Smooth muscle cell (in vitro differentiated cells): ENCODE results near the gene ZC3H7B. TPM values are rescaled to one million over a fixed set of nuclear protein-coding genes. Genes with fewer than 3 reads are reported as not detected.

Experiments
- DNase-seq: peaks from one replicate; lab custom pipeline; 2025; ENCODE audit not compliant: unreplicated experiment; lab: John Stamatoyannopoulos, UW
- H2AFZ ChIP-seq: fragments of 200-600 bp; sonication (generic); 2 replicates; pipeline ENCODE4 v1.6.0; 2016; ENCODE audit warnings: antibody characterized with exemption, low read depth, mild to moderate bottlenecking
- H3F3A ChIP-seq: fragments of 200-600 bp; sonication (generic); 2 replicates; pipeline ENCODE4 v1.6.0; 2017; ENCODE audit warnings: antibody characterized with exemption, low read depth
- H3K27ac ChIP-seq: fragments of 200-600 bp; sonication (generic); 2 replicates; pipeline ENCODE4 v1.5.1; 2016; ENCODE audit warnings: low read depth, mild to moderate bottlenecking
- H3K27me3 ChIP-seq: fragments of 200-600 bp; sonication (generic); 2 replicates; pipeline ENCODE4 v1.6.1; 2016; ENCODE audit warnings: low read depth, mild to moderate bottlenecking
- H3K36me3 ChIP-seq: fragments of 200-600 bp; sonication (generic); 2 replicates; pipeline ENCODE4 v1.5.1; 2016; ENCODE audit warnings: low read depth
- H3K4me1 ChIP-seq: fragments of 200-600 bp; sonication (generic); 2 replicates; pipeline ENCODE4 v1.5.1; 2016; ENCODE audit warnings: low read depth
- H3K4me2 ChIP-seq: fragments of 200-600 bp; sonication (generic); 2 replicates; pipeline ENCODE4 v1.6.0; 2016; ENCODE audit warnings: mild to moderate bottlenecking
- H3K4me3 ChIP-seq: fragments of 200-600 bp; sonication (generic); 2 replicates; pipeline ENCODE4 v1.5.1; 2016; ENCODE audit warnings: mild to moderate bottlenecking
- H3K79me2 ChIP-seq: fragments of 200-600 bp; sonication (generic); 2 replicates; pipeline ENCODE4 v1.6.0; 2016; ENCODE audit warnings: low read depth, mild to moderate bottlenecking
- H3K9ac ChIP-seq: fragments of 200-600 bp; sonication (generic); 2 replicates; pipeline ENCODE4 v1.6.0; 2016; ENCODE audit warnings: low read depth
- H3K9me3 ChIP-seq: fragments of 200-600 bp; sonication (generic); replicated peaks from 2 replicates; pipeline ENCODE4 v1.5.1; 2016; ENCODE audit warnings: low read depth
- H4K20me1 ChIP-seq: fragments of 200-600 bp; sonication (generic); 2 replicates; pipeline ENCODE4 v1.6.0; 2016; ENCODE audit warnings: low read depth
- CTCF ChIP-seq: fragments of 200-600 bp; sonication (generic); IDR thresholded peaks from 2 replicates; pipeline ENCODE4 v1.5.1; 2017; ENCODE audit warnings: borderline replicate concordance, mild to moderate bottlenecking, antibody characterized with exemption; ENCODE audit not compliant: insufficient read depth, poor library complexity, severe bottlenecking
- WGBS: methylation state at CpG from one replicate; pipeline ENCODE4 v1.1.7; 2016; ENCODE audit warnings: low lambda C conversion rate; 5-methylcytosine and 5-hydroxymethylcytosine counted together
- polyA plus RNA-seq: library from polyadenylated mRNA; unstranded; fragments of >200 nt; fragmentation: Nextera tagmentation; extraction: Ambion mirVana; gene quantifications from 2 replicates; pipeline ENCODE4 v1.2.1, GENCODE V29; 2016
- total RNA-seq: library from RNA; depleted of rRNA; stranded (reverse); fragments of >200 nt; gene quantifications from 2 replicates; pipeline ENCODE4 v1.2.3, GENCODE V29; 2014

ZC3H7B gene
- total and polyA plus RNA-seq, 2 experiments from 2014 or later, result 3.7 to 20.6 TPM

GRCh38 chr22:41356430-41357028 lies 55.2 kb downstream of the ZC3H7B start:
- DNase-seq, result no peak
- no peak for TF ChIP-seq CTCF
- 98% methylated on average over 25 of the region's 25 CpGs for WGBS
- Histone ChIP-seq H3F3A (no peaks in the 10 kb centered on the region), H3K27me3 (no peaks in the 10 kb centered on the region), H3K79me2 (no peaks in the 10 kb centered on the region), H3K36me3 (no peaks in the 10 kb centered on the region), H3K4me2 (no peak overlapping the region), H3K9ac (no peak overlapping the region), H2AFZ (no peak overlapping the region), H3K4me3 (no peak overlapping the region), H4K20me1 (no peaks in the 10 kb centered on the region), H3K4me1 (peaks cover 8% of the 10 kb centered on the region), H3K27ac (no peak overlapping the region), H3K9me3 (no peaks in the 10 kb centered on the region)

GRCh38 chr22:41357191-41357590 lies 55.9 kb downstream of the ZC3H7B start:
- TF ChIP-seq CTCF, result no peak
- 97% methylated on average over 12 of the region's 16 CpGs for WGBS
- no peaks in the 10 kb centered on the region for H3K79me2 ChIP-seq
- DNase-seq, result no peak
- no peaks in the 10 kb centered on the region for H3K36me3 ChIP-seq
- no peaks in the 10 kb centered on the region for H4K20me1 ChIP-seq
- no peak overlapping the region for H3K4me3 ChIP-seq
- no peak overlapping the region for H2AFZ ChIP-seq
- peaks cover 8% of the 10 kb centered on the region for H3K4me1 ChIP-seq
- no peak overlapping the region for H3K4me2 ChIP-seq
- H3K27me3 ChIP-seq, result no peaks in the 10 kb centered on the region
- no peaks in the 10 kb centered on the region for H3K9me3 ChIP-seq
- no peaks in the 10 kb centered on the region for H3F3A ChIP-seq
- no peak overlapping the region for H3K27ac ChIP-seq
- no peak overlapping the region for H3K9ac ChIP-seq

GRCh38 chr22:41358927-41359326 lies 57.6 kb downstream of the ZC3H7B start:
- 92% methylated on average over 17 of the region's 17 CpGs for WGBS
- Histone ChIP-seq H3K9me3 (no peaks in the 10 kb centered on the region), H3K27ac (no peak overlapping the region), H3K79me2 (no peaks in the 10 kb centered on the region), H2AFZ (no peak overlapping the region), H3K9ac (no peak overlapping the region), H3K4me2 (no peak overlapping the region), H3K27me3 (no peaks in the 10 kb centered on the region), H3K4me1 (peaks cover 8% of the 10 kb centered on the region), H3K4me3 (no peak overlapping the region), H3F3A (no peaks in the 10 kb centered on the region), H3K36me3 (no peaks in the 10 kb centered on the region), H4K20me1 (no peaks in the 10 kb centered on the region)
- DNase-seq, result no peak
- TF ChIP-seq CTCF, result no peak

GRCh38 chr22:41359376-41359775 lies 58.1 kb downstream of the ZC3H7B start:
- WGBS, result 78% methylated on average over 4 of the region's 4 CpGs
- H4K20me1 ChIP-seq, result no peaks in the 10 kb centered on the region

More at GRCh38 chr22:41359376-41359775, 58.1 kb downstream of the ZC3H7B start:
- Histone ChIP-seq H3K27me3 (no peaks in the 10 kb centered on the region), H3K9ac (no peak overlapping the region), H2AFZ (no peak overlapping the region), H3K27ac (no peak overlapping the region), H3K4me1 (peaks cover 8% of the 10 kb centered on the region), H3K4me3 (no peak overlapping the region), H3K36me3 (no peaks in the 10 kb centered on the region), H3K4me2 (no peak overlapping the region), H3K9me3 (no peaks in the 10 kb centered on the region), H3F3A (no peaks in the 10 kb centered on the region), H3K79me2 (no peaks in the 10 kb centered on the region)
- DNase-seq, result no peak
- TF ChIP-seq CTCF, result no peak
